ENCODE data around the gene KRTAP10-5.
"Not testable (repeated sequence)": the region's sequence is repeated elsewhere in the genome, so short reads cannot be mapped to it uniquely, and the experiment has no call there.

KRTAP10-5 gene

GRCh38 chr21:44610157-44610843 lies 29.9 kb upstream of the KRTAP10-5 start:
- not testable (repeated sequence) for DNase-seq

- DNase-seq = no peak
Observed at GRCh38 chr21:44609193-44609592, 28.8 kb upstream of the KRTAP10-5 start.

- no peak for DNase-seq
Observed at GRCh38 chr21:44606495-44606894, 26.1 kb upstream of the KRTAP10-5 start.

GRCh38 chr21:44603911-44604310 lies 23.5 kb upstream of the KRTAP10-5 start:
- no peak for DNase-seq

- no peak for DNase-seq
Observed at GRCh38 chr21:44603109-44603875, 22.9 kb upstream of the KRTAP10-5 start.

GRCh38 chr21:44602463-44602850 lies 22.1 kb upstream of the KRTAP10-5 start:
- DNase-seq = no peak

- DNase-seq = no peak
Observed at GRCh38 chr21:44601596-44602462, 21.4 kb upstream of the KRTAP10-5 start.

- not testable (repeated sequence) for DNase-seq
Observed at GRCh38 chr21:44601091-44601490, 20.7 kb upstream of the KRTAP10-5 start.

GRCh38 chr21:44600118-44600978 lies 19.9 kb upstream of the KRTAP10-5 start, which contains the start of gene KRTAP10-7:
TSS of gene KRTAP10-7 (plus strand) at chr21:44600597. CDS start at chr21:44600622, 25 bp downstream.
- not testable (repeated sequence) for DNase-seq

GRCh38 chr21:44599264-44600029 lies 19.0 kb upstream of the KRTAP10-5 start:
- DNase-seq = no peak

GRCh38 chr21:44598061-44598460 lies 17.7 kb upstream of the KRTAP10-5 start:
- DNase-seq = no peak

GRCh38 chr21:44596068-44596725 lies 15.8 kb upstream of the KRTAP10-5 start:
- no peak for DNase-seq

GRCh38 chr21:44595524-44595923 lies 15.1 kb upstream of the KRTAP10-5 start:
- no peak for DNase-seq

GRCh38 chr21:44594406-44594916 lies 14.1 kb upstream of the KRTAP10-5 start:
- no peak for DNase-seq

GRCh38 chr21:44593598-44594405 lies 13.4 kb upstream of the KRTAP10-5 start:
- DNase-seq = no peak

- no peak for DNase-seq
Observed at GRCh38 chr21:44592446-44593311, 12.3 kb upstream of the KRTAP10-5 start, which contains the start of gene KRTAP10-6. TSS of gene KRTAP10-6 (minus strand) at chr21:44592505. CDS start at chr21:44592484, 21 bp downstream.

GRCh38 chr21:44591801-44592130 lies 11.4 kb upstream of the KRTAP10-5 start:
- DNase-seq = not testable (repeated sequence)
